HUDEP-2 (cell line): ENCODE measurements around the gene ZNF784.

ENCODE experiments used
- DNase-seq, 76 experiments: peaks; one replicate each; lab custom pipeline; 2025; ENCODE audit not compliant: unreplicated experiment in 76 of 76; lab: John Stamatoyannopoulos, UW

Gene ZNF784

GRCh38 chr19:55605637-55606470 lies 18.5 kb downstream of the ZNF784 start, which contains the start of gene ZNF865:
TSS of gene ZNF865 (plus strand) at chr19:55605647. CDS start at chr19:55613619, 7,972 bp downstream.
- DNase-seq = peak in 70 of 76 experiments; percentile 19 to 85 (median 66)

- DNase-seq = peak; percentile 48 to 99 (median 97)
These were observed 19.1 kb downstream of the ZNF784 start for GRCh38 chr19:55605207-55605636.

GRCh38 chr19:55603581-55604292 lies 20.6 kb downstream of the ZNF784 start:
- DNase-seq = peak in 36 of 76 experiments; percentile 14 to 63 (median 35)

- no peak for DNase-seq
These were observed 21.3 kb downstream of the ZNF784 start for GRCh38 chr19:55603115-55603514.

- DNase-seq = no peak
These were observed 22.0 kb downstream of the ZNF784 start for GRCh38 chr19:55602104-55603001.

- DNase-seq = peak in 6 of 76 experiments; percentile 10 to 28 (median 22)
These were observed 23.3 kb downstream of the ZNF784 start for GRCh38 chr19:55601084-55601483.

- no peak for DNase-seq
These were observed 23.7 kb downstream of the ZNF784 start for GRCh38 chr19:55600662-55601028.

- peak in 75 of 76 experiments; percentile 67 to 99 (median 89) for DNase-seq
These were observed 24.3 kb downstream of the ZNF784 start, which contains the start of gene ZNF524 for GRCh38 chr19:55599842-55600661. TSS of gene ZNF524 (plus strand) at chr19:55600288. CDS start at chr19:55602113, 1,825 bp downstream.

GRCh38 chr19:55599468-55599841 lies 24.9 kb downstream of the ZNF784 start, which contains the start of gene FIZ1:
TSS of gene FIZ1 (minus strand) at chr19:55599517. CDS start at chr19:55597865, 1,652 bp downstream.
- DNase-seq = peak in 75 of 76 experiments; percentile 86 to 100 (median 99)

- peak in 75 of 76 experiments; percentile 68 to 100 (median 95) for DNase-seq
These were observed 25.5 kb downstream of the ZNF784 start for GRCh38 chr19:55598719-55599467.

GRCh38 chr19:55598034-55598433 lies 26.3 kb downstream of the ZNF784 start:
- no peak for DNase-seq

- no peak for DNase-seq
These were observed 26.9 kb downstream of the ZNF784 start for GRCh38 chr19:55597501-55597921.

- DNase-seq = no peak
These were observed 28.1 kb downstream of the ZNF784 start for GRCh38 chr19:55596304-55596703.

- DNase-seq = no peak
These were observed 29.3 kb downstream of the ZNF784 start for GRCh38 chr19:55594996-55595545.

GRCh38 chr19:55593096-55593772 lies 31.1 kb downstream of the ZNF784 start:
- no peak for DNase-seq

- DNase-seq = no peak
These were observed 31.8 kb downstream of the ZNF784 start for GRCh38 chr19:55592391-55593090.

- DNase-seq = peak in 3 of 76 experiments; percentile 13 to 17 (median 13)
These were observed 32.8 kb downstream of the ZNF784 start for GRCh38 chr19:55591555-55591954.
